GM21786 (cell line): ENCODE results near the gene ARL14EPL.
"Not testable (repeated sequence)": the region's sequence is repeated elsewhere in the genome, so short reads cannot be mapped to it uniquely, and the experiment has no call there.

Source experiments
- ATAC-seq: cut with Tn5 transposase; IDR thresholded peaks from one replicate; pipeline ENCODE4 v1.9.1; 2021; ENCODE audit not compliant: unreplicated experiment

ARL14EPL gene

DNA sequence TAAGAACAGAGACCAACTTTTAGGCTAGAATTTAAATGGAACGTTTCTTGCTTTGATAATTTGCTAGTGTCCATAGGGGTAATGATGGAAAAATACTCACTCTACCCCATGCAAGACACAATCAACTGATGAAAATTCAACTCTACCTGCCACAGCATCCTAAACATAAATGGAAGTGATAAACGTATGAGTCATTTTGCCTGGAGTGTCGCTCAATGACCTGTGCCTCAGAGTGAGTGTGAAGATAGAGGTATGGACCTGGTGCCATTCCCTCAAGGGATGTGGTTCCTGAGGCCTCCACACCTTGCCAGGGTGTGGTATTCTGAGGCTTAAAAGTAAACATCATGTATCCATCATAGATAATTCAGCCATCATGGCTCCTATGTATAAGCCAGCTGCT is 14.0 kb downstream of the ARL14EPL start:
- no peak for ATAC-seq

DNA sequence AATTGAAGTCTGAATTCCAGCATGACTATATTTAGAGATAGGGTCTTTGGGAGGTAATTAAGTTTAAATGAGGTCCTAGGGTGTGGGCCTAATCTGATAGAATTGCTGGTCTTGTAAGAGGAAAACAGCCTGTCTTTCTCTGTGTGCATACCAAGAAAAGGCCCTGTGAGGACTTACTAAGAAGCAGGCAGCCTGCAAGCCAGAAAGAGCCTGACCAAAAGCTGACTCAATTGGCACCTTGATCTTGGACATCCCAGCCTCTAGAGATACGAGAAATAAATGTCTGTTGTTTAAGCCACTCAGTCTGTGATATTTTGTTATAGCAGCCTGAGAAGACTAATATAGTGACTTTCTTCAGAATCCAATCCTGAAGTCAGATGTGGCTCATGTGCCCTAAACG is 14.6 kb downstream of the ARL14EPL start:
- ATAC-seq: no peak

DNA sequence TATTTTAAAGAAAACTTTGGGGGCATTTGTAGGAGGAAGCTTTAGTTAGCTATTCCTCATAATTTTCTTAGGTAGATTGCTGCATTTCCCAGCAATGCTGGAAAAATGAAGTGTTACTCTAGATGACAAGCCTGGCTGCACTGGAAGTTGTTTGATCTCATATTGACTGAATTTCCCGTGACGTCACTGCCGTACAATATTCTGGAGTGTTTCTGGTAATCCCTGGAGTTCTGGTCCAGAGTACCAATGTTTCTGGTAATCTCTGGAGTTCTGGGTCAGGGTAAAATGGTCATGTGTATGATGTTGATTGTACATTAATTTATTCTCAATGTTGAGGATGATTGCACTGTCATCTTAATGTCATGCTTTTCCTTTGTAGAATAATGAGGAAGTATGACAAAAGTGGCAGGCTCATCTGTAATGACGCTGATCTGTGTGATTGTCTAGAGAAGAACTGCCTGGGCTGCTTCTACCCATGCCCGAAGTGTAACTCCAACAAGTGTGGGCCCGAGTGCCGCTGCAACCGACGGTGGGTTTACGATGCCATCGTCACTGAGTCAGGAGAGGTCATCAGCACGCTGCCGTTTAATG is 26.2 kb downstream of the ARL14EPL start:
- no peak for ATAC-seq

DNA sequence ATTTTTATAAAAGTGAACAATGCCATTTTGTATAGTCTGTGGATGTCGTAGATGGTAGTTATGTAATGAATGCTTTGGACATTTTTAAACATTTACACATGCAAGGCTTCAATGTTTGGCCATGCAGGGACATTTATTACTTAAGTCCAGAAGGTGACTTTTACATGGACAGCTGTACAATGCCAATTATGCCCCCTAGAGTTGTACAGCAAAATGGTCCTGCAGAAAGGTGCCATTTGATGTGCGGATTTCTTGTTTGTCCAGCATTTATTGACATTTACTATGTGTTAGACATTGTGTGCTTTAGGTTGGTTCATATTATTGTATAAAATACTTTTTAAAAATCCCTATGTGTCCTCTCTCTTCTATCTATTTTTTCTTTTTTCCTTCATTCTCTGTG is 30.1 kb downstream of the ARL14EPL start:
- no peak for ATAC-seq

DNA sequence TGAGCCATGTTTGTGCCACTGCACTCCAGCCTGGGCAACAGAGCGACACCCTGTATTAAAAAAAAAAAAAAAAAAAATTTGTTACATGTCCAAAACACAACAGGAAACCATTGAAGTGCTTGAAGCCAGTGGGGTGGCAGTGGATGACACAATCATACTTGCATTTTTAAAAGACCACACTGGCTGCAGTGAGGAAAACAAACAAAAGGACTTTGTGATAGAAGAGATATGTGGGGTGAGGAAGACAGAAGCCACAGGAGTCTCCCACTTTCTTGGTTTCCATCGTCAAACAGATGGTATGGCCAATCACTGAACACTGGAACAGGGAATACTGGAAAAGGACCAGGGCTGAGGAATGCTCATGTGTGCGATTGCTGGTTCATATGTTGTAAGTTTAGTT is 31.7 kb downstream of the ARL14EPL start:
- no peak for ATAC-seq

DNA sequence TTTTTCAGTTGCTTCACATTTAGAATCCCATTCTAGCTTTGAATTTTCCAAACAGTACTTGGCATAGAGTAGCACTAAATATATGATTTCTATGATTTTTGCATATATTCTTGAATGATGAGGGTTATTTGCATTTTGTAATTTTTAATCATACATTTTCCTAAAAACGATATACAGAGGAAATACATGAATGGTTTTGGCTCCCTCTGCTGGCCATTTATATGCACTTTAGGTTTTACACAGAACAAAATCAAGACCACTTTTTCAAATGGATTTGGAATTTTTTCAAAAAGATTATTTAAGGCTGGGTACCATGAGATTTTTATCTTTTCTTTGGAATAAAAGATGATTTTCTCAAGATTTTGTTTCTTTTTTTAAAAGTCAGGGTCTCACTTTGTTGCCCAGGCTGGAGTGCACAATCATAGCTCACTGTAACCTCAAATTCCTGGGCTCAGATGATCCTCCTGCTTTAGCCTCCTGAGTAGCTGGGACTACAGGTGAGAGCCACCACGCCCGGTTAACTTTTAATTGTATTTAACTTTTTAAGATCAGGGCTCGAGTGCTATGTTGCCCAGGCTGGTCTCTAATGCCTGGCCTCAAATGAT is 35.9 kb downstream of the ARL14EPL start:
- ATAC-seq: no peak

DNA sequence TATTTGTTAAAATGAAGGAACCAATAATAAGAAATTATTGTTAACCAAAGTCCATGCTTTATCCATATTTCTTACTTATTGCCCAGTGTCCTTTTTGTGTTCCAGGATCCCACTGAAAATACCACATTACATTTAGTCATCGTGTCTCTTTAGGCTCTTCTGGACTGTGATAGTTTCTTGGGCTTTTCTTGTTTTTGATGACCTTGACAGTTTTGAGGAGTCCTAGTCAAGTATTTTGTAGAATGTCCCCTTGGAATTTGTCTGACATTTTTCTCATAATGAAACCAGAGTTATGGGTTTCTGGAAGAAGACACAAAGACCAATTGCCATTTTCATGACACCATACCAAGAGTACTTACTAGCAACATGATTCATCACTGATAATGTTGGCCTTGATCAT is 38.9 kb downstream of the ARL14EPL start:
- no peak for ATAC-seq

DNA sequence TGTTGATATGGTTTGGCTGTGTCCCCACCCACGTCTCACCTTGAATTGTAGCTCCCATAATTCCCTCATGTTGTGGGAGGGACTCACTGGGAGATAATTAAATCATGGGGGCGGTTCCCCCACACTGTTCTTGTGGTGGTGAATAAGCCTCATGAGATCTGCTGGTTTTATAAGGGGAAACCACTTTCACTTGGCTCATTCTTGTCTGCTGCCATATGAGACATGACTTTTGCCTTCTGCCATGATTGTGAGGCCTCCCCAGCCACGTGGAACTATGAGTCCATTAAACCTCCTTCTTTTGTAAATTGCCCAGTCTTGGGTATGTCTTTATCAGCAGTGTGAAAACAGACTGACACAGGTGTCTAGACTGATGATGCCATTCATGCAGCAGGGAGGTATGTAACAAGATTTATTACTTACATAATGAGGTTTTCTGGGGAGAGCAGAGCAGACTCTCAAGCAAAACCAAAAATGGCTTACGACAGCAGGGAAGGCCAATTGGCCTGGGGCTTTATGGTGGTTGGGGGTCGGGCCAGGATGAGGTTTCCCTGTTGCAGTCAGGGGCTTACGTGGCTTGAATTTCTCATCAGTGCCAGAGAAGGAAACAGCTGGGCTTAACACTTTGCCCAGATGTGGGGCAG is 43.0 kb downstream of the ARL14EPL start:
- ATAC-seq: no peak

DNA sequence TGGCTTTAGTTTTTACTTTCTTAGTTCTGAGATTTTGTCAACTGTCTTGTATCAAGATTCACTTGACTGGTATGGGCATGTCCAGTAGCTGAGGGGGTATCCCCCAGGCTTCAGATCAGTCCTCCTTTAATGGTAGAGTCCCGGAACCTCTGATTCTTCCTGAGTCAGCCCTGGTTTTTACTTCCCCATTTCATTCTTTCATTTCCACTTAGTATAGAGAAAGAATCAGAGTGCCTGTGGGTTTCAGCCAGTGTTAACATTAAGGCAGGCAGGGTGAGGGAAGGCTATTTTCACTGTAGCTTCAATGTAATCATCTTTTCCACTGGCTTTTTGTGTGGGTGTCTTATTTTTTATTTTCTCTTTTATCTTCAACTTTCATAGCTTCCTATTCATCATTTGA is 44.2 kb downstream of the ARL14EPL start:
- peak; percentile 99 for ATAC-seq

DNA sequence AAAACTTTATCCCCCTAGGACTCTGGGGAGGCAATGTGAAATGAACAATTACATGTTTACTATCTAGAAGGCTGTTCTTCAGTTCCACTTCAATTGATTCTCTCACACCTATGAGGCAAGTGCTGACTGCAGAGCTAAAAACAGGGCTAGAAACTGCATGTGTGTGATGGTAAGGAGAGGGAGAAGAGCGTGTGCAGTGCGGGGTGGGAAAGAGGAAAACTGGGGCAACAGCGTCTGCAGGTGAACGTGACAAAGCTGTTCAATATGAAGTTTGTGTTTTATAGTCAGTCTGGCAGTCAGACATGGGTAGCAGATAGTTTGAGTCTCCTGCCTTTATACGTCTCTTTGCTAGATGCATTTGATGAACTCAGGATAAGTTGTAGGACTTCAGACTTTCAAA is 45.9 kb downstream of the ARL14EPL start:
- no peak for ATAC-seq

DNA sequence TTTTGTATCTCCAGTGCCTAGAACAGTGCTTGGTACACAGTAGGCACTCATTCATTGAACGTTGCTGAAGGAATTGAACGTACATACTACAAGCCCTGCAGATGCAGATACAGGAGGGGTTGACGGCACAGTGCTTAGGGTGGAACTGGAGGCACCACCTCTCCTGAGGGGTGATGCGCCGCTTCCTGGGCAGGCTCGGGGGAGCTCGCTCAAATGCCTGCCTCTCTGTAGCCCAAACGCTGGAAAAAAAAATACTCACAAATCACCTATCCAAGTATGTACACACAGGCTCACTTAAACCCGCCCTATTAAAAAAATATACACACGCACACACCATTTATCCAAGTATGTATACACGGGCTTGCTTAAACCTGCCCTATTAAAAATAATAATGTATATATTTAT is 52.0 kb downstream of the ARL14EPL start:
- ATAC-seq: peak; percentile 44

DNA sequence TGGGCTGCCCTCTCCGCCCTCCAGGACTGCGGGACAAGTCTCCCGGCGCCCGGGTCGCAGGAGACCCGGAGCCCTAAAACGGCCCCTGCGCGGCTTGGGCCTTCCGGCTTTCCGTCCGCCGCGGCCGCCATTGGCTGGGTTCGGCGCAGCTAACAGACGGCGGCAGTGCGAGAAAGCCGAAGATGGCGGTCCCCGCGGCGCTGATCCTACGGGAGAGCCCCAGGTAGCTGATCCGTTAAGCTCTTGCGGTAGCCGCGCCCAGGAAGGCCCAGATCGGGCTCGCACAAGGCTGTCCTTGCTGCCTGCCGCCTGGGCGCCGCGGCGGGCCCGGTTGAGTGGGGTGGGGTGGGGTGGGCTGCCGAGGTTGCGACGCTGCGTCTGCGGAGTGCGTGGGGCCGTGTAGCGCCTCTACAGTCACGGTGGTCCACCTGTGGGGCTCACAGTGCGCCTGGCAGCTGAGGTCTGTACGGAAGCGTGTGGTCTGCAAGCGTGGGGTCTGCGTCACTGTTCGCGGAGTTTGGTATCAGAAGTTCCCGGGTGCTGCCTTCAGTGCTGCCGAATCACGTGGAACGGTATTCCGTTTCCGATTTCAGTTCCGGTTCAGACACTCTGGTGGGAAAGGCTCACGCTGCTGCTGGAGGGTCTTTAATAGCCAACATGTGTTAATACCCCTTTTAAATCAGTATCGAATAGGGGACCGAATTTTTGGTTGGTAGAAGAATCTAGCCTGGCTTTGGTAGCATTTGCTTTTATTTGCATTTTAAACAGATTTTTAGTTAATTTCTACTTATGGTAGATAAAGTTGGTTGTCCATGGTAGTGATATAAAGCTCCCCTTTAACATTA is 52.8 kb downstream of the ARL14EPL start, which contains the start of gene COMMD10:
TSS of gene COMMD10 (plus strand) at position 155 of the 845 bp plus-strand sequence.
- ATAC-seq: peak; percentile 84

DNA sequence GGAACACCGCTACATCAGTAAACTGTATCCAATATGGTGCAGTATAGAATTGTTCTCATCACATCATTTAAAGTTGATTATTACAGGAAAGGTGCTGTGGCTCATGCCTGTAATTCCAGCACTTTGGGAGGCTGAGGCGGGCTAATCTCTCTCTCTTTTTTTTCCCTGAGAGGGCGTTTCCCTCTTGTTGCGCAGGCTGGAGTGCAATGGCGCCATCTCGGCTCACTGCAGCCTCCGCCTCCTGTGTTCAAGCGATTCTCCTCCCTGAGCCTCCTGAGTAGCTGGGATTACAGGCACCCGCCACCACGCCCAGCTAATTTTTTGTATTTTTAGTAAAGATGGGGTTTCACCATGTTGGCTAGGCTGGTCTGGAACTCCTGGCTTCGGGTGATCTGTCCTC is 54.0 kb downstream of the ARL14EPL start:
- ATAC-seq: not testable (repeated sequence)

DNA sequence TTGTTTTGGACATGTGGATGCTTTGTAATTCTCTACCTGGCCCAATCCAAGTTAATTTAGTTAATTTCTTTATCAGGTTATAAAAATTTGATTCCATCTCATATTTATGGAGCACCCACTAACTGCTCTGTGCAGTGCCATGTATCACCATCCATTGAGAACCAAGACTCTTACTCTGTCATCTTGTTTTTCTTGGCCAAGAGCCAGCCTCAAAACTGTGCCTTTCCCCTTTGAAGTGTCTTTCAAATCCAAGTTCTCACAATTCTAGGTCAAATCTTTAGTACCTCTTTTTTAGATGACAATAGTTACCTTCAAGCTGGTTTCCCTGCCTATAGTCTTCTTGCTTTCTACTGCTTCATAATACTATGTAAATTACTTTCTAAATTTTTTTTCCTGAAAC is 55.8 kb downstream of the ARL14EPL start:
- ATAC-seq: no peak

DNA sequence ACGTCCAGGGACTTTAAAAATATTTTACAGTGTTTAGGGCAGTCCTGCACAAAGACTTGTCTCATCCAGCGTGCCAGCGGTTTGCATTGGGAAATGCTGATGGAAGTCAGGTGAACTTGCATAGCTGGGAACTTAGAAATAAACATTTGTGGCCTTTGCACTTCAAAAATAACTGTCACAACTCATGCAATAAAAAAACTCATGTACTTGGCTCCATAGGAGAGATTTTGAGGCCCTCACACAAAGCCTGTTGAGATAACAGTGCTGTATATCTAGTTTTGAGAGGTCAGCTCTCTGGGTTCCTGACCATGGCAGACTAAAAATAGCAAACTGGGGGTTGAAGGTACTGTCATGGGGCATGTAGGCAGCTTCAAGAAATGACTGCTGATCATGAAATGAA is 58.0 kb downstream of the ARL14EPL start:
- no peak for ATAC-seq

DNA sequence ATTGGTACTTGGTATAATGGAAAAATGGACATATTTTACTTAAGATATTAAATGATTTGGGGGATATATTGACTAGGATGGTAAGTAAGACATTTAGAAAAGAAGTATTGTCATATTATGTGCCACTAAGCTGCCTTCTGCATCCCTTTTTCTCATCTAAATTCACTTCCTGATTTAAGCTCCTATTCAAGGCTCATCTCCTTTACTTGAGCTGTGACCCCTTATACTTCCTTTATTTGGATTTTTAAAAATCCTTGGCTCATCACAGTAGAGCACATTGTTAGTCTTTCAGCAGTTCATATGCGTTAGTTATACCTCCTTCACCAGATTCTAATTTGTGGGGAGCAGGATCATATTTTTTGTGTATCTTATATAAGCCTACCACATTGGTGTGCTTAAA is 59.1 kb downstream of the ARL14EPL start:
- ATAC-seq: no peak

DNA sequence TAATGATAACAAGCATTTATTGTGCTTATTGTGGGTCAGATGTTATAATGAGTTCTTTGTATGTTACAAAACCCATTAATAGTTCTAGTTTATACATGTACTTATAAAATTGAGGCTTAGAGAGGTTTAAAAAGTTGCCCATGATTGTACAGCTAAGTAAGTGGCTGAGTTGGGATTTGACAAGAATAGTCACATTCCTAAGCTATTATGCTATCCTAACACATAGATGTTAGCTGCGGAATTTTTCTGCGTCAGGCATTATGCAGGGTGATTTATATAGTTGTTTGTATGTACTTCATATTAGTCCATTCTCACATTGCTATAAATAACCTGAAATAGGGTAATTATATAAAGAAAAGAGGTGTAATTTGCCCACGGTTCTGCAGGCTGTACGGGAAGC is 65.0 kb downstream of the ARL14EPL start:
- ATAC-seq: no peak

DNA sequence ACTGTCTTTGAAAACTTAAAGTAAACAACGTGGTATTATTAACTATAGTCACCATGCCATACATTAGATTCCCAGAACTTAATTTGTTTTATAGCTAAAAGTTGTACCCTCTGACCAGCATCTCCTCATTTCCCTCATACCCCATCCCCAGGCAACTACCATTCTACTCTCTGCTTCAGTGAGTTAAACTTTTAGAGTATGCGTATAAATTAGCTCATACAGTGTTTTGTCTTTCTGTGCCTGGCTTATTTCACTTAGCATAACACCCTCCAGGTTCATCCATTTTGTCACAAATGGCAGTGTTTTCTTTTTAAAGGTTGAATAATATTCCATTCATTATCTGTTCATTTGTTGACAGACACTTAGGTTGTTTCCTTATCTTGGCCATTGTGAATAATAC is 66.7 kb downstream of the ARL14EPL start:
- no peak for ATAC-seq

DNA sequence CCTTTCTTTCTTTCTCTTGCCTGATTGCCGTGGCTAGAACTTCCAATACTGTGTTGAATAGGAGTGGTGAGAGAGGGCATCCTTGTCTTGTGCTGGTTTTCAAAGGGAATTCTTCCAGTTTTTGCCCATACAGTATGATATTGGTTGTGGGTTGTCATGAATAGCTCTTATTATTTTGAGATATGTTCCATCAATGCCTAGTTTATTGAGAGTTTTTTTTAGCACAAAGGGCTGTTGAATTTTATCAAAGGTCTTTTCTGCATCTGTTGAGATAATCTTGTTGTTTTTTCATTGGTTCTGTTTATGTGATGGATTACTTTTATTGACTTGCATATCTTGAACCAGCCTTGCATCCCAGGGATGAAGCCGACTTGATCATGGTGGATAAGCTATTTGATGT is 72.7 kb downstream of the ARL14EPL start:
- ATAC-seq: not testable (repeated sequence)
